Right atrium auricular region (tissue), 2 donors: Measurements from ENCODE around the gene MRPL33. TPM values are rescaled to one million over a fixed set of nuclear protein-coding genes. Genes with fewer than 3 reads are reported as not detected.
"Not testable (repeated sequence)": the region's sequence is repeated elsewhere in the genome, so short reads cannot be mapped to it uniquely, and the experiment has no call there.

Experiments
- DNase-seq: peaks from one replicate; pipeline ENCODE4 v3.0.0-alpha.2; 2019; ENCODE audit warnings: low spot score
- H3K27ac ChIP-seq, 2 donors: fragments of 200-600 bp; sonication (generic); 1 replicate in 1 of 2; 2 replicates in 1 of 2; pipeline ENCODE4 v1.5.1; 2016 to 2019
- H3K27me3 ChIP-seq, 2 donors: fragments of 200-600 bp; sonication (generic); one replicate each; pipeline versions ENCODE4 v1.5.1 to v1.6.0; 2017 to 2019
- H3K36me3 ChIP-seq: fragments of 200-600 bp; sonication (generic); one replicate; pipeline ENCODE4 v1.5.1; 2016
- H3K4me1 ChIP-seq, 2 donors: fragments of 200-600 bp; sonication (generic); one replicate each; pipeline versions ENCODE4 v1.5.1 to v1.6.0; 2017 to 2019
- H3K4me3 ChIP-seq, 2 donors: fragments of 200-600 bp; sonication (generic); 1 replicate in 1 of 2; 2 replicates in 1 of 2; pipeline ENCODE4 v1.5.1; 2017 to 2019; ENCODE audit warnings: mild to moderate bottlenecking in 1 of 2, moderate library complexity in 1 of 2
- H3K9me3 ChIP-seq, 2 donors: fragments of 200-600 bp; sonication (generic); one replicate each; pipeline ENCODE4 v1.5.1; 2019
- total RNA-seq, 2 donors: library from RNA; depleted of rRNA; stranded (reverse); fragments of >200 nt; gene quantifications; one replicate each; pipeline ENCODE4 v1.1.0, GENCODE V29; 2016
- TF ChIP-seq, protein P1 (sequence below), 2 donors: fragments of 200-600 bp; sonication (generic); IDR thresholded peaks; one replicate each; pipeline ENCODE4 v1.5.1; 2019; ENCODE audit warnings: antibody characterized with exemption in 2 of 2

MRPL33 gene
- total RNA-seq, 2 donors from 2014 or later = 270 to 370 TPM

DNA sequence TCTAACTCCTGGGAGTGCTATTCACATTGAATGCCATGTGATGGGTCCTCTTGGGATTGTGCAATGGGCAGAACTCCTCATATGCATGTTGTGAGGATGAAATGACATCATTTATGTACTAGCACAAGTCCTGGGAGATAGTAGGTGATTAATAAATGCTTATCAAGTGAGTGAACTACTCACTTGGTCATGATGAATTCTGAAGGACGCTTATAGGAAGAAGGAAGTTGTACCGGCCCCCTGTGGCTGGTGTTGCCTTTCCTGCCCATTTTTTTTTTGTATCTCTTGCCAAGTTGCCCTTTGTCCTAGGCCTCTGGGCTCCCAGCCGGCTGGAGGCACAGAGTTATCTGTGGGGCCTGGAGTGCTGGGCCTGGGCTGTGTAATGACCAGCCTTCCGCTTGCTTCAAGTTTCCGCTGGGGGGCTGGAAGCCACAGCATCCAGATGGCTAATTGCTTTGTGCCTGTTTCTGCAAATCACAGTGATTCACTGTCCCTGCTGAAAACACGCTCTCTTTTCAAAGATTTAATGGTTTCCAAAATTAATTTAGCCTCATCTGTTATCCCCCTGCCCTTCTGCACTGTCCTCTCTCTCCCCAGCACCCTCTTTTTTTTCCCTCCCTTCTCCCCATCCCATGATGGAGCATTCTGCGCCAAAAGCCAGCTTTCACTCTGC is 33.7 kb upstream of the MRPL33 start:
- H3K27ac ChIP-seq = peak overlapping the region; percentile 50 to 88
- H3K4me1 ChIP-seq = peaks cover 0 to 36% of the 10 kb centered on the region in 2 donors
- no peaks in the 10 kb centered on the region for H3K36me3 ChIP-seq
- H3K4me3 ChIP-seq = no peak overlapping the region
- no peak for DNase-seq
- TF ChIP-seq, protein P1, sequence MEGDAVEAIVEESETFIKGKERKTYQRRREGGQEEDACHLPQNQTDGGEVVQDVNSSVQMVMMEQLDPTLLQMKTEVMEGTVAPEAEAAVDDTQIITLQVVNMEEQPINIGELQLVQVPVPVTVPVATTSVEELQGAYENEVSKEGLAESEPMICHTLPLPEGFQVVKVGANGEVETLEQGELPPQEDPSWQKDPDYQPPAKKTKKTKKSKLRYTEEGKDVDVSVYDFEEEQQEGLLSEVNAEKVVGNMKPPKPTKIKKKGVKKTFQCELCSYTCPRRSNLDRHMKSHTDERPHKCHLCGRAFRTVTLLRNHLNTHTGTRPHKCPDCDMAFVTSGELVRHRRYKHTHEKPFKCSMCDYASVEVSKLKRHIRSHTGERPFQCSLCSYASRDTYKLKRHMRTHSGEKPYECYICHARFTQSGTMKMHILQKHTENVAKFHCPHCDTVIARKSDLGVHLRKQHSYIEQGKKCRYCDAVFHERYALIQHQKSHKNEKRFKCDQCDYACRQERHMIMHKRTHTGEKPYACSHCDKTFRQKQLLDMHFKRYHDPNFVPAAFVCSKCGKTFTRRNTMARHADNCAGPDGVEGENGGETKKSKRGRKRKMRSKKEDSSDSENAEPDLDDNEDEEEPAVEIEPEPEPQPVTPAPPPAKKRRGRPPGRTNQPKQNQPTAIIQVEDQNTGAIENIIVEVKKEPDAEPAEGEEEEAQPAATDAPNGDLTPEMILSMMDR (IDR thresholded peaks at IDR 0.05) = no peak
- H3K9me3 ChIP-seq = no peaks in the 10 kb centered on the region
- no peaks in the 10 kb centered on the region for H3K27me3 ChIP-seq

DNA sequence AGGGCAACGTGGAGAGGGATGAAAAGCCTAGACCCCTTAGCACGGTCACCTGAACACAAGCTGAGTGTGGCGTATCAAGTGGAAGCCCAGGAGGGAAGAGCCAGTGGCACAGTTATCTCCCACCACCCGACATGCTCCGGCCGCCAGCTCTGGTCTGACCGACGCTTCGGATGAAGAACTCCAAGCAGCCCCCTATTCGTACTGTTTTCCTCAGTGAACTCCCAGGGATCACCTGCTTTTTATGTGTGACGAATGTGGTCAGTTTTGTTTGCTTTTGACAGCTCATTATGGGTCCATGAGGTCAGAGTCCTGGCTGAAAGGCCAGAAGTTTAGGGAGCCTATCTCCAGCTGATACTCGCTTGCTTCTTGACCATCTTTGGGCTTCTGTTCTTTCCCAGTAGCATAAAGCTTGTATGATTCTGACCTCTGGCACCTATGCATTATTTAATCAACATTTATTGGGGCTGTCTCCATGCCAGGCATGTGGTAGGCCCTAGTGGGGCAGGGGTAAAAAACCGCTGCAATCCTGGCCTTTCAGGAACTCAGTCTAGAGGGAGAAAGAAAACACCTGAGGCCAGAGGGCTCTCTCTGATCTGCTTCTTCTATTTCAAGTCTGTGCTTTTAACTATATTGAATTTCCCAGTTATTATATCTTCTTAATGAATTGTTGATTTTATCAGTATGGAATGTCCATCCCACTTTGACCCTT is 33.0 kb upstream of the MRPL33 start:
- H3K4me3 ChIP-seq = no peak overlapping the region
- peak overlapping the region; percentile 50 to 88 for H3K27ac ChIP-seq
- no peaks in the 10 kb centered on the region for H3K27me3 ChIP-seq
- no peak for DNase-seq
- TF ChIP-seq, protein P1 (IDR thresholded peaks at IDR 0.05) = no peak
- no peaks in the 10 kb centered on the region for H3K36me3 ChIP-seq
- no peaks in the 10 kb centered on the region for H3K9me3 ChIP-seq
- peaks cover 0 to 36% of the 10 kb centered on the region in 2 donors for H3K4me1 ChIP-seq

DNA sequence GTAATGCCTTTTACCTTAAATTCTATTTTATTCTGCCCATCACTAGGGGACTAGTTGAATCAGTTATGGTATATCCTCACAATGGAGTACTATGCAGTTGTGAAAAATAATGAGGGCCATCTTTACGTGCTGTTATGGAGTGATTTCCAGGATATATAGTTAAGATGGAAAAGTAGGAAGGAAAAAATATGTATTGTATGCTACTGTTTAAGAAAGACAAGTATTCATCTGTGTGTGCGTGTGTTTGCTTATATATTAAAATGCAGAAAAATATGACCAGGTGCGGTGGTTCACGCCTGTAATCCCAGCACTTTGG is 32.5 kb upstream of the MRPL33 start:
- no peaks in the 10 kb centered on the region for H3K36me3 ChIP-seq
- TF ChIP-seq, protein P1 (IDR thresholded peaks at IDR 0.05) = no peak
- H3K9me3 ChIP-seq = no peaks in the 10 kb centered on the region
- H3K4me1 ChIP-seq = peaks cover 0 to 36% of the 10 kb centered on the region in 2 donors
- DNase-seq = no peak
- H3K27ac ChIP-seq = no peak overlapping the region
- H3K27me3 ChIP-seq = no peaks in the 10 kb centered on the region
- no peak overlapping the region for H3K4me3 ChIP-seq

DNA sequence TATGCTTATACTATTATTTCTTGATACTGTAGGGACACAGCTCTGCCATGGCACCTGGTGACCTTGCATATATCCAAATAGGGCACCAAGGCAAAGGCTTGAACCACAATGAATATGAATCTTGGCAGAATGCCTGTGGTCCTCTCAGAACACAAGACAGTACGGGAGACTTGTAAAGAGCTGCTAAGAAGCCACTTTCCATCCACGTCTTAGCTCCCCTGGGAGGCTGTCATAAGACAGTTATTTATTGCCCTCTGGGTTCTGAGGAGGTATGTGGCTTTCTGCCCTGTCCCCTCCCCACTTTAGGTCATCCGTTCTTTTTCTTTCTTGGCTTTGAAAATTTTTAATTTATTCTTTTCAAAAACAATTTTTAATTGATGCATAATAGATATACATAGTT is 29.8 kb upstream of the MRPL33 start:
- Histone ChIP-seq H3K4me3 (no peak overlapping the region), H3K27me3 (no peaks in the 10 kb centered on the region), H3K27ac (no peak overlapping the region), H3K4me1 (peaks cover 0 to 15% of the 10 kb centered on the region in 2 donors), H3K36me3 (no peaks in the 10 kb centered on the region), H3K9me3 (peaks cover 0 to 5% of the 10 kb centered on the region in 2 donors)
- TF ChIP-seq, protein P1 (IDR thresholded peaks at IDR 0.05) = no peak
- DNase-seq = no peak

DNA sequence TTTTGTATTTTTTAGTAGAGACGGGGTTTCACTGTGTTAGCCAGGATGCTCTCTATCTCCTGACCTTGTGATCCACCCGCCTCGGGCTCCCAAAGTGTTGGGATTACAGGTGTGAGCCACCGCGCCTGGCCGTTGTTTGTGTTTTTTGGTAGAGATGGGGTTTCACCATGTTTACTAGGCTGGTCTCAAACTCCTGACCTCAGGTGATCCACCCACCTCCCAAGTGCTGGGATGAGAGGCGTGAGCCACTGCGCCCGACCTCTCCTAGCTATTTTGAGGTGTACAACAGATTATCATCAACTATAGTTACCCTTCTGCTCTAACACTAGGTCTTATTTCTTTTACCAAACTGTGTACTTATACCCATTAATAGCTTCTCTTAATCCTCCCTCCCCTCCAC is 28.9 kb upstream of the MRPL33 start:
- Histone ChIP-seq H3K4me3 (no peak overlapping the region), H3K4me1 (peaks cover 0 to 8% of the 10 kb centered on the region in 2 donors), H3K36me3 (no peaks in the 10 kb centered on the region), H3K9me3 (peaks cover 0 to 5% of the 10 kb centered on the region in 2 donors), H3K27me3 (no peaks in the 10 kb centered on the region), H3K27ac (no peak overlapping the region)
- DNase-seq = no peak
- TF ChIP-seq, protein P1 (IDR thresholded peaks at IDR 0.05) = no peak

DNA sequence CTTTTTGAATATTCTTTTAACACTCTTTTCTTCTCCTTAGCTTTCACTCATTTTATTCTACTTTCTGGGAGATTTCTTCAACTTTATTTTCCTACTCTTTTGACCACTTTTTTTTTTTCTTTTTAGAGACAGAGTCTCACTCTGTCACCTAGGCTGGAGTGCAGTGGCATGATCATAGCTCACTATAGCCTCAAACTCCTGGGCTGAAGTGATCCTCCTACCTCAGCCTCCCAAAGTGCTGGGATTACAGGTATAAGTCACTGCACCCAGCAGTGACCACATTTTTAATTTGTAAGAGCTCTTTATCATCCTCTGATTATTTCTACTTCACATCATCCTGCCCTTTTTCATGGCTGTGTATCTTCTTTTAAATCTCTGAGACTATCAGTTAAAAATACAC is 26.0 kb upstream of the MRPL33 start:
- not testable (repeated sequence) for H3K27me3 ChIP-seq, H3K4me3 ChIP-seq, H3K4me1 ChIP-seq, DNase-seq, H3K36me3 ChIP-seq, H3K27ac ChIP-seq
- peaks cover 0 to 19% of the 10 kb centered on the region in 2 donors for H3K9me3 ChIP-seq
